ENCODE data around the gene FAM89A. TPM values are rescaled to one million over a fixed set of nuclear protein-coding genes. Genes with fewer than 3 reads are reported as not detected.
A peak's percentile ranks its signal among the peaks of the same experiment; 100 is the strongest.
"Not testable (repeated sequence)": the region's sequence is repeated elsewhere in the genome, so short reads cannot be mapped to it uniquely, and the experiment has no call there.

Gene FAM89A
- total RNA-seq, 2 donors from 2014 or later, result 3.6 to 6.3 TPM

DNA sequence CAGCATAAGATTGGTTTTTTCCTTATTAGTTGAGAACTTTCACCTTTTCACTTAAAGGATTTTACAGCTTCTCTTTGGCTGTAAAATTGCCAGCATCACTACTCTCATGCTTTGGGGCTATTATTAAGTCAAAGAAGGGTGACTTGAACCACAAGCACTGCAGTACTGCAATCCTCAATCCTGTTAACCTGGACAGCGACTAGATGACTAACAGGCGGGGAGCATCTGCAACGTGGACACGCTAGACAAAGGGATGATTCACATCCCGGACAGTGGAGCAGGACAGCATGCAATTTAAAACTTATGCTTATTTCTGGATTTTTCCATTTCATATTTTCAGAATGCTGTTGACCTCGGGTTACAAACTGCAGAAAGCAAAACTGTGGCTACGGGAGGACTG, 53.1 kb downstream of the FAM89A start:
- peaks cover 4% of the 10 kb centered on the region for H3K36me3 ChIP-seq
- no peak for DNase-seq
- no peak overlapping the region for H3K4me3 ChIP-seq
- H3K4me1 ChIP-seq, result no peaks in the 10 kb centered on the region
- H3K27ac ChIP-seq, result no peak overlapping the region
- H3K27me3 ChIP-seq, result no peaks in the 10 kb centered on the region
- intact Hi-C loops (cut with DNase I), result no loop called here
- H3K9ac ChIP-seq (ENCODE audit: low read depth in 2 of 2, low read length in 2 of 2), result no peak overlapping the region
- TF ChIP-seq, protein P1, sequence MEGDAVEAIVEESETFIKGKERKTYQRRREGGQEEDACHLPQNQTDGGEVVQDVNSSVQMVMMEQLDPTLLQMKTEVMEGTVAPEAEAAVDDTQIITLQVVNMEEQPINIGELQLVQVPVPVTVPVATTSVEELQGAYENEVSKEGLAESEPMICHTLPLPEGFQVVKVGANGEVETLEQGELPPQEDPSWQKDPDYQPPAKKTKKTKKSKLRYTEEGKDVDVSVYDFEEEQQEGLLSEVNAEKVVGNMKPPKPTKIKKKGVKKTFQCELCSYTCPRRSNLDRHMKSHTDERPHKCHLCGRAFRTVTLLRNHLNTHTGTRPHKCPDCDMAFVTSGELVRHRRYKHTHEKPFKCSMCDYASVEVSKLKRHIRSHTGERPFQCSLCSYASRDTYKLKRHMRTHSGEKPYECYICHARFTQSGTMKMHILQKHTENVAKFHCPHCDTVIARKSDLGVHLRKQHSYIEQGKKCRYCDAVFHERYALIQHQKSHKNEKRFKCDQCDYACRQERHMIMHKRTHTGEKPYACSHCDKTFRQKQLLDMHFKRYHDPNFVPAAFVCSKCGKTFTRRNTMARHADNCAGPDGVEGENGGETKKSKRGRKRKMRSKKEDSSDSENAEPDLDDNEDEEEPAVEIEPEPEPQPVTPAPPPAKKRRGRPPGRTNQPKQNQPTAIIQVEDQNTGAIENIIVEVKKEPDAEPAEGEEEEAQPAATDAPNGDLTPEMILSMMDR (IDR thresholded peaks at IDR 0.05), result no peak
- H3K9me3 ChIP-seq, result no peaks in the 10 kb centered on the region

DNA sequence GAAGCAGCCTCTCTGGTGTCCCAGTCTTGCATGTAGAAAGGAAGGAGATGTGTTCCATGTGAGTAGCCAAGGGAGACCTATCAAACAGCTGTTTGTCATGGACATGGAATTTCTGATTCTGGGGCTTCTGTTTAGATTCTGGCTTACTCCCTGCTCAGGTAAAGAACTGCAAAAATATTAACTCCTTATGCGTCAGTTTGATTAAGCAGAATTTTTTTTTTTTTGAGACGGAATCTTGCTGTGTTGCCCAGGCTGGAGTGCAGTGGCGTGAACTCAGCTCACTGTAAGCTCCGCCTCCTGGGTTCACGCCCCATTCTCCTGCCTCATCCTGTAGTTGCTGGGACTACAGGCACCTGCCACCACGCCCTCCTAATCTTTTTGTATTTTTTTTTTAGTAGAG, 54.3 kb downstream of the FAM89A start:
- Histone ChIP-seq H3K4me1 (no peaks in the 10 kb centered on the region), H3K4me3 (no peak overlapping the region), H3K9ac (ENCODE audit: low read depth in 2 of 2, low read length in 2 of 2) (peak overlapping the region in 1 of 2 donors; percentile 4), H3K9me3 (no peaks in the 10 kb centered on the region), H3K27me3 (no peaks in the 10 kb centered on the region), H3K27ac (peak overlapping the region; percentile 66), H3K36me3 (no peaks in the 10 kb centered on the region)
- intact Hi-C loops (cut with DNase I), result no loop called here
- DNase-seq, result peak; percentile 78
- TF ChIP-seq, protein P1 (IDR thresholded peaks at IDR 0.05), result no peak

DNA sequence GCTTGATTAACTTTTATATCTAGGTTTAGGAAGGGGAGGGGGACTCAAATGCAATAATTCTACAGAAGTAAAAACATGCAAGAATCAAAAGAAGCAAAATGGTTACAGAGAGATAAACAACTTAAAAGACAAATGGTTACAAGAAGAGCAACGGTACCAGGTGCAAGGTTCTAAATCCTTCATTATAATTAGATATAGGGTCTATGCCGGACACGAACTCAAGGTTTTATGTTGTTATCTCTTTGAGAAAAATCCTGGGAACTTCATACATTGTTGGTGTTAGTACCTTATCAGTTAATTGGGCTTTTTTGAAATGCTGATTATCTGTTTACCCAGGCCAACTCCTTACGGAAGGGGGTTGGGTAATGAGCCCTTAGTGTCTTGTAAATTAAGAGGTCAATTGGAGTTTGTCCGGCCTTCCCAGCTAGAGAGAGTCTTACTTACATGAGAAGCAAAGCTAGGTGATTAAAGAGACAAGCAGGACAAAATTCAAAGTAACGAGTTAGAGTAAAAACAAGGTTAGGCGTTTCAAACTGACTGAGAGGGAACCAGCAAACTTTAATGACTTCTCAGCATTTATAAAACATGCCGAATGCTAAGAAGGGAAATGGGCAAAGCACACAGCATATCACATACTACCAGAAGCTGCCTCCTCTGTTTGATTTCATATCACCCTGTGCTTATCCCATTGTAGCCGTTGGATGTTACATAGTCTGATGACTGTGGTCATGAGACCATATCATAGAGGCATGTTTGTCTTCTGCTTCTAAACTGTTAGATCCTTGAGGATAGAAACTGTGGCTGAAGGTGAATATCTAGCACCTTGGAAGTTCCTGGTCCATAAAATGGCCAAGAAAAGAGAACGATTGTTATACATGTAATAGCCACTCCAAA, 55.2 kb downstream of the FAM89A start:
- H3K36me3 ChIP-seq; H3K4me3 ChIP-seq; H3K9me3 ChIP-seq; intact Hi-C loops (cut with DNase I); H3K4me1 ChIP-seq; H3K27me3 ChIP-seq: not testable (repeated sequence)
- DNase-seq, result peak; percentile 66
- Histone ChIP-seq H3K9ac (ENCODE audit: low read depth in 2 of 2, low read length in 2 of 2) (peak overlapping the region in 1 of 2 donors; percentile 4), H3K27ac (peak overlapping the region; percentile 66)

DNA sequence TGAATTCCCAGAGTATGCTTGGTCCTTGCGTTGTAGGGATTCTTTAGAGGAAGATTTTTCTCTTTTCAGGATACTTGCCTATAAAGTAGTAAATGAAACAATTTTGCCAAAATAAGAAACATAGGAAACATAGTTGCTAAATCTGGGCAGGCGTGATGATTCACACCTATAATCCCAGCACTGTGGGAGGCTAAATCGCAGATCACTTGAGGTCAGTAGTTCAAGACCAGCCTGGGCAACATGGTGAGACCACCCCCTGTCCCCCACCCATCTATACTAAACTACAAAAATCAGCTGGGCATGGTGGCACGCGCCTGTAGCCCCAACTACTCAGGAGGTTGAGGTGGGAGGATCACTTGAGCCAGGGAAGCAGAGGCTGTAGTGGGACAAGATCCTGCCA, 56.2 kb downstream of the FAM89A start:
- H3K9ac ChIP-seq (ENCODE audit: low read depth in 2 of 2, low read length in 2 of 2), result no peak overlapping the region
- H3K27ac ChIP-seq, result peak overlapping the region; percentile 46
- no peaks in the 10 kb centered on the region for H3K27me3 ChIP-seq
- TF ChIP-seq, protein P1 (IDR thresholded peaks at IDR 0.05), result no peak
- no peak for DNase-seq
- H3K4me1 ChIP-seq, result no peaks in the 10 kb centered on the region
- H3K4me3 ChIP-seq, result no peak overlapping the region
- intact Hi-C loops (cut with DNase I), result no loop called here
- no peaks in the 10 kb centered on the region for H3K9me3 ChIP-seq
- H3K36me3 ChIP-seq, result no peaks in the 10 kb centered on the region

DNA sequence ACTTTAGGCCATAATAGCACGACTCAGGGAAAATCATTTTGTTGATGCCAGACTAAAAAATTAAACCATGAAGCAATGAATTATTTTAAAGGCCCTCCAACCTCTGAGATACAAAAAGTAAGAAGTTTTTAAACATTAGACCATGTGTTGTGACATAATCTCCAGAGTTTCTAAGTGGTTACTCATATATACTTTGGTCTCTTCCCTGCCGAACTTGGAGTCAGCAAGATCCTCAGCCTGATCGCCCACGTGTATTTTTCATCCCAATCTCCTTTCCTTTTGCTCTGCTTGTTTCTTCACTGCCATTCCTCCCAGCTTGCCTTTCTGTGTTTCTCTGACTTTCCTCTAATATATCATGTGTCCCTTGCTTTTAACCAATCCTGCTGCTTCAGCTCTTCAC, 57.4 kb downstream of the FAM89A start:
- TF ChIP-seq, protein P1 (IDR thresholded peaks at IDR 0.05), result no peak
- DNase-seq, result no peak
- Histone ChIP-seq H3K9me3 (no peaks in the 10 kb centered on the region), H3K4me3 (no peak overlapping the region), H3K27me3 (no peaks in the 10 kb centered on the region), H3K27ac (no peak overlapping the region), H3K9ac (ENCODE audit: low read depth in 2 of 2, low read length in 2 of 2) (no peak overlapping the region), H3K36me3 (no peaks in the 10 kb centered on the region), H3K4me1 (peaks cover 2% of the 10 kb centered on the region)
- intact Hi-C loops (cut with DNase I), result no loop called here

DNA sequence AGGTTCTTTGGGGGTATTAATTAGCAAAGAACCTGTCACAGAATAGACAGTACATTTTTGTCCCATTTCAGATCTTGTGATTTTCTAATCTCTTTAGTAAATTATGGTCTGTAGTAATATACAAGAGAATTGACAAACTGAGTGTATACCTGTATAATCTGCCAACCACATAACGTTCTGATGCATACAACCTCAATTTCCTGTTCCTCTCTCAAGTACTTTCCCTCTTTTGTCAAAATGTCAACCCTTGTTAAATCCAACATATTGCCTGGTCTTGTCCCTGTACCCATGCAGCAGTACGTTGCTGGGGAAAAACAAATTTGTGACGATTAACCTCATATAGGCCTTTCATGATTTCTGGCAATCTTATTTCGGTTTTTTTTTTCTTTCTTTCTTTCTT, 60.1 kb downstream of the FAM89A start:
- no peak for DNase-seq
- H3K4me3 ChIP-seq, result peak overlapping the region; percentile 77
- no peaks in the 10 kb centered on the region for H3K9me3 ChIP-seq
- H3K27me3 ChIP-seq, result no peaks in the 10 kb centered on the region
- H3K36me3 ChIP-seq, result no peaks in the 10 kb centered on the region
- peak overlapping the region in 1 of 2 donors; percentile 81 for H3K9ac ChIP-seq (ENCODE audit: low read depth in 2 of 2, low read length in 2 of 2)
- H3K27ac ChIP-seq, result no peak overlapping the region
- intact Hi-C loops (cut with DNase I), result loop anchor here (5.0 kb wide), 2 partner anchors 63 to 232 kb away; no protein-coding TSS in a partner anchor
- H3K4me1 ChIP-seq, result peaks cover 9% of the 10 kb centered on the region
- TF ChIP-seq, protein P1 (IDR thresholded peaks at IDR 0.05), result no peak
